ENCODE measurements around the gene PSTPIP2. TPM values are rescaled to one million over a fixed set of nuclear protein-coding genes. Genes with fewer than 3 reads are reported as not detected.
A peak's percentile ranks its signal among the peaks of the same experiment; 100 is the strongest.

The PSTPIP2 gene
- total and polyA plus RNA-seq, 7 donors = 0.48 to 18.8 (median 7.0) TPM

- no peak for TF ChIP-seq CTCF (IDR thresholded peaks at IDR 0.05)
- Histone ChIP-seq H3K36me3 (ENCODE audit: insufficient read depth in 1 of 2, low read depth in 1 of 2) (peaks cover 0 to under 1% of the 10 kb centered on the region in 2 donors), H3K27ac (peak overlapping the region; percentile 90), H3K27me3 (ENCODE audit: insufficient read depth in 3 of 3, low read length in 2 of 3) (no peaks in the 10 kb centered on the region), H3K4me3 (peak overlapping the region; percentile 89), H3K9me3 (no peaks in the 10 kb centered on the region), H3K4me1 (peaks cover 16% of the 10 kb centered on the region)
- 12 to 17% (median 14%) methylated on average over 25 of the region's 25 CpGs for WGBS, 3 donors
- intact Hi-C loops (cut with DNase I) = loop anchor here (5.0 to 10.0 kb wide), 4 partner anchors 105 to 408 kb away; partner anchors contain the start of gene EPG5 (in 2 of the 2)
- DNase-seq (no peak), ATAC-seq (peak in 2 of 4 donors; percentile 2 to 12)
Measured at GRCh38 chr18:46072376-46072867, 362 bp upstream of the PSTPIP2 start.

- Histone ChIP-seq H3K36me3 (ENCODE audit: insufficient read depth in 1 of 2, low read depth in 1 of 2) (no peaks in the 10 kb centered on the region), H3K4me3 (peak overlapping the region; percentile 89), H3K27me3 (ENCODE audit: insufficient read depth in 3 of 3, low read length in 2 of 3) (no peaks in the 10 kb centered on the region), H3K27ac (peak overlapping the region; percentile 90), H3K4me1 (peaks cover 16% of the 10 kb centered on the region), H3K9me3 (no peaks in the 10 kb centered on the region)
- intact Hi-C loops (cut with DNase I) = loop anchor here (5.0 to 10.0 kb wide), 4 partner anchors 104 to 406 kb away; partner anchors contain the start of gene EPG5 (in 2 of the 2)
- 38 to 57% (median 50%) methylated on average over 12 to 13 of the region's 13 CpGs for WGBS, 3 donors
- no peak for DNase-seq
- TF ChIP-seq CTCF (IDR thresholded peaks at IDR 0.05) = no peak
- ATAC-seq = peak in 3 of 4 donors; percentile 2 to 8 (median 5)
Measured at GRCh38 chr18:46070815-46071652, 1.0 kb downstream of the PSTPIP2 start.

- Histone ChIP-seq H3K36me3 (ENCODE audit: insufficient read depth in 1 of 2, low read depth in 1 of 2) (no peaks in the 10 kb centered on the region), H3K27ac (peak overlapping the region; percentile 90), H3K4me1 (peaks cover 16% of the 10 kb centered on the region), H3K9me3 (no peaks in the 10 kb centered on the region), H3K27me3 (ENCODE audit: insufficient read depth in 3 of 3, low read length in 2 of 3) (no peaks in the 10 kb centered on the region), H3K4me3 (peak overlapping the region; percentile 89)
- ATAC-seq (no peak), DNase-seq (no peak)
- TF ChIP-seq CTCF (IDR thresholded peaks at IDR 0.05) = no peak
- intact Hi-C loops (cut with DNase I) = loop anchor here (5.0 to 10.0 kb wide), 4 partner anchors 103 to 405 kb away; partner anchors contain the start of gene EPG5 (in 2 of the 2)
- WGBS, 3 donors = 76 to 85% (median 78%) methylated on average over 6 of the region's 6 CpGs
Measured at GRCh38 chr18:46070232-46070631, 1.8 kb downstream of the PSTPIP2 start.

GRCh38 chr18:46069524-46069923 lies 2.5 kb downstream of the PSTPIP2 start:
- TF ChIP-seq CTCF (IDR thresholded peaks at IDR 0.05) = no peak
- Histone ChIP-seq H3K4me3 (no peak overlapping the region), H3K9me3 (no peaks in the 10 kb centered on the region), H3K27ac (peak overlapping the region; percentile 90), H3K4me1 (peaks cover 16% of the 10 kb centered on the region), H3K27me3 (ENCODE audit: insufficient read depth in 3 of 3, low read length in 2 of 3) (no peaks in the 10 kb centered on the region), H3K36me3 (ENCODE audit: insufficient read depth in 1 of 2, low read depth in 1 of 2) (no peaks in the 10 kb centered on the region)
- WGBS, 3 donors = 80 to 85% (median 82%) methylated on average over 4 of the region's 4 CpGs
- ATAC-seq (no peak), DNase-seq (no peak)
- intact Hi-C loops (cut with DNase I) = no loop called here

Data from psoas muscle (tissue), 8 donors.